ENCODE measurements around the gene PHLPP1. TPM values are rescaled to one million over a fixed set of nuclear protein-coding genes. Genes with fewer than 3 reads are reported as not detected.

Gene PHLPP1
- total and polyA plus RNA-seq, 2 donors (not counting 1 experiment from before 2014, with no cell fraction given), result 3.6 to 5.0 TPM

DNA sequence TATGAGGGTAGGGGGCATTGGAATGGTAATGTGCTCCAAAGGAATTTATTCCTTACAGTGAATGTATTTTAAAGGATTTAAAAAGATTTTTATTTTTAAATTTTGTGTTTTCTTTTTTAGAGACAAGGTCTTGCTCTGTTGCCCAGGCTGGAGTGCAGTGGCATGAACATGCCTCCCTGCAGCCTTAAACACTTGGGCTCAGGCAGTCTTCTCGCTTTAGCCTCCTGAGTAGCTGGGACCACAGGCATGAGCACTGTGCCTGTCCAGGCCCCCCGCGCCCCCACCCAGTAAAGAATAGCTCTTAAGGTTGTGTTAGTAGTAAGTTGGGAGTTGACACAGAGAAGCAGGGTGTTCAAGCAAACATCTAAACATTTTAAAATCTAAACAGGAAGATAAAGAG, 36.6 kb downstream of the PHLPP1 start:
- no peak overlapping the region for H3K9ac ChIP-seq (ENCODE audit: insufficient read depth, low read length)
- H3K27me3 ChIP-seq (ENCODE audit: control insufficient read depth, insufficient read depth, low read length), result no peaks in the 10 kb centered on the region
- no peaks in the 10 kb centered on the region for H3K9me3 ChIP-seq (ENCODE audit: control insufficient read depth, insufficient read depth, low read depth, low read length)
- no peak overlapping the region for H2AFZ ChIP-seq (ENCODE audit: low read length)
- no peak overlapping the region for H3K27ac ChIP-seq (ENCODE audit: insufficient read depth, low read length)
- H3K4me3 ChIP-seq (replicated peaks in 1 of 4; ENCODE audit: control extremely low read depth in 1 of 4, insufficient read depth in 1 of 4, low read depth in 3 of 4, low read length in 4 of 4), result no peak overlapping the region
- no peaks in the 10 kb centered on the region for H3K36me3 ChIP-seq (ENCODE audit: control insufficient read depth, insufficient read depth, low read length)
- no peak for DNase-seq (ENCODE audit: low read depth in 2 of 2)
- no peaks in the 10 kb centered on the region for H3K4me1 ChIP-seq (ENCODE audit: control insufficient read depth, extremely low read depth, insufficient read depth, low read length)
- H3K4me2 ChIP-seq (ENCODE audit: extremely low read depth, insufficient read depth, low read length), result no peak overlapping the region
- no peaks in the 10 kb centered on the region for H4K20me1 ChIP-seq (ENCODE audit: control insufficient read depth, extremely low read depth, insufficient read depth, low read length)
- H3K79me2 ChIP-seq (ENCODE audit: control insufficient read depth, insufficient read depth, low read length), result no peaks in the 10 kb centered on the region
- TF ChIP-seq, protein P1, sequence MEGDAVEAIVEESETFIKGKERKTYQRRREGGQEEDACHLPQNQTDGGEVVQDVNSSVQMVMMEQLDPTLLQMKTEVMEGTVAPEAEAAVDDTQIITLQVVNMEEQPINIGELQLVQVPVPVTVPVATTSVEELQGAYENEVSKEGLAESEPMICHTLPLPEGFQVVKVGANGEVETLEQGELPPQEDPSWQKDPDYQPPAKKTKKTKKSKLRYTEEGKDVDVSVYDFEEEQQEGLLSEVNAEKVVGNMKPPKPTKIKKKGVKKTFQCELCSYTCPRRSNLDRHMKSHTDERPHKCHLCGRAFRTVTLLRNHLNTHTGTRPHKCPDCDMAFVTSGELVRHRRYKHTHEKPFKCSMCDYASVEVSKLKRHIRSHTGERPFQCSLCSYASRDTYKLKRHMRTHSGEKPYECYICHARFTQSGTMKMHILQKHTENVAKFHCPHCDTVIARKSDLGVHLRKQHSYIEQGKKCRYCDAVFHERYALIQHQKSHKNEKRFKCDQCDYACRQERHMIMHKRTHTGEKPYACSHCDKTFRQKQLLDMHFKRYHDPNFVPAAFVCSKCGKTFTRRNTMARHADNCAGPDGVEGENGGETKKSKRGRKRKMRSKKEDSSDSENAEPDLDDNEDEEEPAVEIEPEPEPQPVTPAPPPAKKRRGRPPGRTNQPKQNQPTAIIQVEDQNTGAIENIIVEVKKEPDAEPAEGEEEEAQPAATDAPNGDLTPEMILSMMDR (conservative IDR thresholded peaks at IDR 0.05 in 1 of 2, IDR thresholded peaks at IDR 0.05 in 1 of 2; ENCODE audit: low read depth in 1 of 2, low read length in 2 of 2), result no peak
- TF ChIP-seq EZH2 (IDR thresholded peaks at IDR 0.05; ENCODE audit: low read length, missing control alignments), result no peak

DNA sequence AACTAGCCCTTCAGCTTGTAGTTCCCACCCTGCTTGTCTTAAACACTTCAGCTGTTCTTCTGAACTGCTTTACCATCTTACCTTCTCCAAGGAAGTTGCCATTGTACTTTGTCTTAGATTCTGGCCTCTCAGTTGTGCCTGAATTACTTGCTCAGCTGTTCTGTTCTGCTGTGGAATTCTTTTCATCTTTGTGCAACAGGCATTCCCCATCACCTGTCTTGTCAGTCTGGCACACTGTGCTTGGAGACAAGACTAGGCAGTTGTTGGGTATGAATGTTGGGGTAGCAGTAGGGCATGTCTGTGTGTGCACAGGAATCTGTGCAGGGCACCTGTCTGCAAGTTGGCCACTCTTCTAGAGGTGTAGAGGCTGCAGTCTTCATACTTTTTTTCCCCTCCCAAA, 38.7 kb downstream of the PHLPP1 start:
- H3K79me2 ChIP-seq (ENCODE audit: control insufficient read depth, insufficient read depth, low read length), result no peaks in the 10 kb centered on the region

DNA sequence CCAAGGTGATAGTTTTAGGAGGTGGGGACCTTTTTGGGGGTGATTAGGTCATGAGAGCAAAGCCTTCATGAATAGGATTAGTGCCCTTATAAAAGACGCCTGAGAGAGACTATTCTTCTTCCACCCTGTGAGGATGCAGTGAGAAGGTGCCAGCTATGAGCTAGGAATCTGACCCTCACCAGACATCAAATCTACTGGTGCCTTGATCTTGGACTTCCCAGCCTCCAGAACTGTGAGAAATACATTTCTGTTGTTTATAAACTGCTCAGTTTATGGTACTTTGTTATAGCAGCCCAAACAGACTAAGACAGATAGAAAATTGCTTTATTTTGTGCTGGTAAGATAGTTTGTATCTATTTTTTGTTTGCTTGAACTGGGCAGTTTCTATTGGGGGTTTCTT, 40.1 kb downstream of the PHLPP1 start:
- Histone ChIP-seq H3K27me3 (ENCODE audit: control insufficient read depth, insufficient read depth, low read length) (no peaks in the 10 kb centered on the region), H3K36me3 (ENCODE audit: control insufficient read depth, insufficient read depth, low read length) (no peaks in the 10 kb centered on the region), H4K20me1 (ENCODE audit: control insufficient read depth, extremely low read depth, insufficient read depth, low read length) (no peaks in the 10 kb centered on the region), H3K79me2 (ENCODE audit: control insufficient read depth, insufficient read depth, low read length) (no peaks in the 10 kb centered on the region), H2AFZ (ENCODE audit: low read length) (no peak overlapping the region), H3K9ac (ENCODE audit: insufficient read depth, low read length) (no peak overlapping the region), H3K9me3 (ENCODE audit: control insufficient read depth, insufficient read depth, low read depth, low read length) (no peaks in the 10 kb centered on the region), H3K4me1 (ENCODE audit: control insufficient read depth, extremely low read depth, insufficient read depth, low read length) (no peaks in the 10 kb centered on the region), H3K4me3 (replicated peaks in 1 of 4; ENCODE audit: control extremely low read depth in 1 of 4, insufficient read depth in 1 of 4, low read depth in 3 of 4, low read length in 4 of 4) (no peak overlapping the region), H3K27ac (ENCODE audit: insufficient read depth, low read length) (no peak overlapping the region), H3K4me2 (ENCODE audit: extremely low read depth, insufficient read depth, low read length) (no peak overlapping the region)
- no peak for DNase-seq (ENCODE audit: low read depth in 2 of 2)
- no peak for TF ChIP-seq EZH2 (IDR thresholded peaks at IDR 0.05; ENCODE audit: low read length, missing control alignments)
- TF ChIP-seq, protein P1 (conservative IDR thresholded peaks at IDR 0.05 in 1 of 2, IDR thresholded peaks at IDR 0.05 in 1 of 2; ENCODE audit: low read depth in 1 of 2, low read length in 2 of 2), result no peak

More for the DNA sequence above, 38.7 kb downstream of the PHLPP1 start:
- Histone ChIP-seq H3K4me1 (ENCODE audit: control insufficient read depth, extremely low read depth, insufficient read depth, low read length) (no peaks in the 10 kb centered on the region), H3K9ac (ENCODE audit: insufficient read depth, low read length) (no peak overlapping the region), H4K20me1 (ENCODE audit: control insufficient read depth, extremely low read depth, insufficient read depth, low read length) (no peaks in the 10 kb centered on the region), H2AFZ (ENCODE audit: low read length) (no peak overlapping the region), H3K4me3 (replicated peaks in 1 of 4; ENCODE audit: control extremely low read depth in 1 of 4, insufficient read depth in 1 of 4, low read depth in 3 of 4, low read length in 4 of 4) (no peak overlapping the region), H3K27ac (ENCODE audit: insufficient read depth, low read length) (no peak overlapping the region), H3K36me3 (ENCODE audit: control insufficient read depth, insufficient read depth, low read length) (no peaks in the 10 kb centered on the region), H3K4me2 (ENCODE audit: extremely low read depth, insufficient read depth, low read length) (no peak overlapping the region), H3K9me3 (ENCODE audit: control insufficient read depth, insufficient read depth, low read depth, low read length) (no peaks in the 10 kb centered on the region), H3K27me3 (ENCODE audit: control insufficient read depth, insufficient read depth, low read length) (no peaks in the 10 kb centered on the region)
- DNase-seq (ENCODE audit: low read depth in 2 of 2), result no peak
- no peak for TF ChIP-seq EZH2 (IDR thresholded peaks at IDR 0.05; ENCODE audit: low read length, missing control alignments)
- TF ChIP-seq, protein P1 (conservative IDR thresholded peaks at IDR 0.05 in 1 of 2, IDR thresholded peaks at IDR 0.05 in 1 of 2; ENCODE audit: low read depth in 1 of 2, low read length in 2 of 2), result no peak
